IPS-18c (cell line): Measurements from ENCODE around the gene SKP1.
A peak's percentile ranks its signal among the peaks of the same experiment; 100 is the strongest.

Experiments
- H3K4me3 ChIP-seq: 2 replicates; pipeline ENCODE4 v1.7.0; 2013; ENCODE audit warnings: low read depth, mild to moderate bottlenecking, low read length, moderate library complexity; ENCODE audit not compliant: insufficient read depth
- H3K9me3 ChIP-seq: one replicate; pipeline ENCODE4 v1.6.1; 2013; ENCODE audit warnings: mild to moderate bottlenecking, low read length, moderate library complexity; ENCODE audit not compliant: control insufficient read depth, insufficient read depth

Gene SKP1

GRCh38 chr5:134123360-134123759 lies 53.4 kb downstream of the SKP1 start:
- no peaks in the 10 kb centered on the region for H3K9me3 ChIP-seq
- H3K4me3 ChIP-seq = no peak overlapping the region

- Histone ChIP-seq H3K4me3 (no peak overlapping the region), H3K9me3 (no peaks in the 10 kb centered on the region)
Measured at GRCh38 chr5:134122530-134122929, 54.2 kb downstream of the SKP1 start.

- Histone ChIP-seq H3K9me3 (no peaks in the 10 kb centered on the region), H3K4me3 (no peak overlapping the region)
Measured at GRCh38 chr5:134120386-134121138, 56.2 kb downstream of the SKP1 start.

- Histone ChIP-seq H3K4me3 (no peak overlapping the region), H3K9me3 (no peaks in the 10 kb centered on the region)
Measured at GRCh38 chr5:134119720-134120119, 57.0 kb downstream of the SKP1 start.

- Histone ChIP-seq H3K9me3 (peaks cover 2% of the 10 kb centered on the region), H3K4me3 (no peak overlapping the region)
Measured at GRCh38 chr5:134118212-134118835, 58.4 kb downstream of the SKP1 start.

DNA sequence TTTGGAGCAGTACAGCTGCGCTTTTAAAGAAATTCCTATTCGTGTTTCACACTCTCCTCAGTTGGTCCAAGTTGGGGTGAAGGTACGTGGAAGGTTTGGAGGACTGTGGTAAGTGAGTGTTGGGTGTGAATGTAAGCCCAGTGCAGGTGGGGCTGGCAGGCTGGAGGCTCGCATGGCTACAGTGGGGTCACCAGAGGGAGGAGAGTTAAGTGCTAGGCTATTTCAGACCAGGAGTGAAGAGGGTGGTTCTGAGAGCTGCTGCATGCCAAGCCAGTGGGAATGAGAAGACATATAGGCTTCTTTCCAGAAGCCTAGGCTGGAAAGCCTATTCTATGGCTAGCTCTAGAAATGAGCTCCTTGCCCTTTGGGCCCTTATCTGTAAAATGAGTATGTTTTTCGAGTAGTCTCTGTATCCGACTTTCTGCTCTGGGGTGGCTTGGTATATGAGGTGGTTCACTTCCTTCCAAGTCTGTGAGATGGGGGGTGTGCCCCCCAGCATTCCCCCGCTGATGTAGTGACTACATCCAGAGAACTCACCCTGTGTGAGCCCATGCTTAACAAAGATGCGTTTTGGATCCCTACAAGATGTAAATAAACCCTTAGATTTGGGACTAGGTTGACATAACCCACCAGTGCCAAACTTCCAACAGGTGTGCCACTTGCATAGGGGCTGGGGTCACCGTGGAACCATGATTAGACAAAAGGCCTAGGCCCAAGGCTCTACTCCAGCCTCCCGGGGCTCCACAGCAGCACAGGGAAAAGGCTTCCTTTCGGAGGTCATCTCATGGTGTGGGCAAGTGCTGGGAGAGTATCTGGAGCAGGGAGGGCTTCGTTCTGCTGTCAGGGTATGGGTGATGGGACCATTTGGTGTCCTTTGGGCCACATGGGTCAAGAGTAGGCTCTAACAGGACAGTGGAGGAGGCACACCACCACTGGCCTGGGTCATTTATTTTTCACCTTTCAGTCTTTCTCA lies 59.7 kb downstream of the SKP1 start:
- Histone ChIP-seq H3K4me3 (no peak overlapping the region), H3K9me3 (peaks cover 2% of the 10 kb centered on the region)

DNA sequence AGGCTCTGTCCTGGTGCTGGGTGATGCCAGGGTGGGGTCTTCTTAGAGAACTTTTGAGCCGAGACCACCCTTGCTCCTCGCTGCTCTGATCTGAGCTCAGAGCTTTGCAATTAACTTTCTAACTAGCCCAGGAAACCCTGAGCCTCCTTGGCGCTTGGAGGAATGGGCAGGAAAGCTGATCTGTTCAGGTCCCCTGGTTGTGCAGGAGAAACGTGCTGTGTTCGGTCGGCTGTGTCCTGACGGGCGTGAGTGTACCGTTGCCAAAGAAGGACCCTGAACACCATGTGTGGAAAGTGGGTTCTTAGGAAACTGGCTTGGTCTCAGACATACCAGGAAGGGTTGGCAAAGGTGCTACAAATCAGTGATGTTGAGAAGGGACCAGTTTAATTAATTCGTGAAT lies 60.5 kb downstream of the SKP1 start:
- H3K4me3 ChIP-seq = no peak overlapping the region
- peaks cover 2% of the 10 kb centered on the region for H3K9me3 ChIP-seq

- Histone ChIP-seq H3K4me3 (peak overlapping the region; percentile 80), H3K9me3 (peaks cover 2% of the 10 kb centered on the region)
Measured at GRCh38 chr5:134115806-134116175, 61.0 kb downstream of the SKP1 start.

GRCh38 chr5:134114886-134115805 lies 61.6 kb downstream of the SKP1 start:
- Histone ChIP-seq H3K4me3 (peak overlapping the region; percentile 80), H3K9me3 (peaks cover 2% of the 10 kb centered on the region)

GRCh38 chr5:134113902-134114875 lies 62.6 kb downstream of the SKP1 start, which contains the start of gene TCF7:
Gene TCF7, plus strand, starts transcription at chr5:134114681. Its CDS starts 226 bp downstream, at chr5:134114907.
- peaks cover 2% of the 10 kb centered on the region for H3K9me3 ChIP-seq
- peak within 1 kb of the TSS; percentile 80 for H3K4me3 ChIP-seq

DNA sequence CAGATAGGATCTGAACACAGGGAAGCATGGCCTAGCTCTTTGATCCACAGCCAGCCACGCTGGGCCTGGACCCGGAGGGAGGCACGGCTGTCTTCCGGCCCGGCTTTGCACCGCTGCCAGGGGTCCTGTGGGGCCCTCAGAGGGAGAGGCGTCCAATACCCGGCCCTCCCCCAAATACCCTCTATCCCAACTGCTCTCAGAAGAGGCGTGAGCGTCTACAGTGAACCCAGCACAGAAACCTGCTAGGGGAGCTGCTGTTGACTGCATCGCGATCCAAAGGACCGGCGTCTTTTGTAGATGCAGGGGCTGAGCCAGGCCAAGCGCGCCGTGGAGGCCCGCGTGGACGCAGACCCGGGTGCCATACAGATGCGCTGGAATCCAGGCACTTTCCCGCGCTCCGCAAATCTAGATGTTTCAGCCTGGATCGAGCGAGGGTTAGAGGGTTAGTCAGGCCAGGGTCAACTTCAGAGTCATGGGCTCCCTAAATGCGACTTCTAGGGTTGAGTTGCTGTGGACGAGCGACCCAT lies 63.3 kb downstream of the SKP1 start:
- H3K4me3 ChIP-seq = peak overlapping the region; percentile 48; the same call in 1 of the 2 replicates
- peaks cover 2% of the 10 kb centered on the region for H3K9me3 ChIP-seq

DNA sequence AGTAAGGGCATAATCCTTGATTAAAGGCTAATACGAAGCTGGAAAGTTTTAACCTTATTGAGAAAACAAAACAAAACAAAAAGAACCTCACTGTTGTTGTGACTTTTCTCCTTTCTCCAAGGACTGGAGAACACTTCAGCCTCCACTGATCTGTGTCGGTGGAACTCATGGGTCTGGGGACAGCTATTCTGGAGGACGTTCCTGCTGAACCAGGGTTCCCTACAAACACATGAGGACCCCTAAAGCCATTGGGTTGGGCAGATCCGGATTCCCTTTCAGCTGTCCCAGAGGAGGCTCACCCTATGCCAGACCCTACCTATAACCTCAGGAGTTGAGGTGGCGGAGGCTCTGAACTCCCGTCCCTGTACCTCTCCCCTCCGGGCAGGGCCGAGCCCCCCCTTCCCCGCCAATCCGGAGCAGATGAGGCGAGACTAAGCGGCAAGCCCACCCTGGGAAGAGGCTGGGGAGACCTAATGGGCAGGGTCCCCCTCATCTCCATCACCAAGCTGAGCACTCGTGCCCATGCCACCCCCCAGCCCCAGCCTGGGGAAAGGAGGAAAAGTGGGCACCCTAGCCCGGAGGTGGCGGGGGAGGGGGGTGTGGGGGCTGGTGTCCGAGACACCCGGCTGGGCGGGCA lies 63.9 kb downstream of the SKP1 start:
- Histone ChIP-seq H3K9me3 (peaks cover 2% of the 10 kb centered on the region), H3K4me3 (no peak overlapping the region)

- Histone ChIP-seq H3K4me3 (no peak overlapping the region), H3K9me3 (peaks cover 2% of the 10 kb centered on the region)
Measured at GRCh38 chr5:134111741-134112647, 64.8 kb downstream of the SKP1 start.

- H3K4me3 ChIP-seq = no peak overlapping the region
Measured at GRCh38 chr5:134110382-134110781, 66.4 kb downstream of the SKP1 start.

More at GRCh38 chr5:134110382-134110781, 66.4 kb downstream of the SKP1 start:
- H3K9me3 ChIP-seq = peaks cover 2% of the 10 kb centered on the region
